GM19351 (cell line): ENCODE measurements around the gene PTPN11.
"Not testable (repeated sequence)": the region's sequence is repeated elsewhere in the genome, so short reads cannot be mapped to it uniquely, and the experiment has no call there.

Experiments
- ATAC-seq: cut with Tn5 transposase; IDR thresholded peaks from one replicate; pipeline ENCODE4 v1.9.1; 2021; ENCODE audit warnings: mild to moderate bottlenecking, moderate library complexity; ENCODE audit not compliant: unreplicated experiment

PTPN11 gene

DNA sequence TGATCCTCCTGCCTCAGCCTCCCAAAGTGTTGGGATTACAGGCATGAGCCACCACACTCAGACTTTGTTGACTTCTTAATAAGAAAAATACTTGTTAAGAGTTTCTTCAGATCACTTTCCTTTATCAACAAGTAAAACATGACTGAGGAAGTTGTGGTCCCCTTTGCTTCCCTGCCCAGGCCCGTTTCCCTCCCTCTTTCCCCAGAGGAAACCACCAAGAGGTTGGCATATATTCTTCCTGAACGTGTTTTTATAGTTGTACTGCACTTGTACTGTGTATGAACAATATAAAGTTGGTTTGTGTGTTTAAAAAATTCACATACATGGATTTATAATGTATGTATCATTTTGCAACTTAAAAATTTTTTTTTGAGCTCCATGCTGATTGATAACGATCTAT, 28.4 kb downstream of the PTPN11 start:
- ATAC-seq: no peak

DNA sequence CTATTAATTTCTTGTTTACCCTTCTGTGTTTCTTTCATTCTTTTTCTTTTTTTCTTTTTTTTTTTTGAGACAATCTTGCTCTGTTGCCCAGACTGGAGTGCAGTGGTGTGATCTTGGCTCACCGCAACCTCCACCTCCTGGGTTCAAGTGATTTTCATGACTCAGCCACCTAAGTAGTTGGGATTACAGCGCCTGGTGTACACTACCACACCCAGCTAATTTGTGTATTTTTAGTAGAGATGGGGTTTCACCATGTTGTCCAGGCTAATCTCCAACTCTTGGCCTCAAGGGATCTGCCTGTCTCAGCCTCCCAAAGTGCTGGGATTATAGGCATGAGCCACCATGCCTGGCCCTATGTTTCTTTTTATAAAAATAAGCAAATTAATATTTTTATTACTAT, 29.4 kb downstream of the PTPN11 start:
- ATAC-seq: not testable (repeated sequence)

DNA sequence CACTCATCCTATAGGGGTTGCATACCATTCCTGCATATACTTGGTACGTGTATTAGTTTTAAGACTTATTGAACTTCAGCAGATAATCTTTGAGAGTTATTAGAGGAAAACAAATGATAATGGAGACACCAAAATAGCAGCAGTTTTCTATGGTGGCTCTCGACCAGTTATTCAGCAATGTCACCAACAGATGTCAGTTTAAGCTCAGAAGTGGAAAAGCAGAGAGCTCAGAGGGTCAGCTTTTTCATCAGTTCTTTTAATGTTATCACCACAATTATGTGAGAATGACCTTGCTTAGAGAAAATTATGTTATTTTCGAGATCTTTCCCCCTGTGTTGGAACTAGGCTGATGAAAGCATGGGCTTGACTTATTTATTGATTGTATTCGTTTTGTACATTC, 32.0 kb downstream of the PTPN11 start:
- ATAC-seq: no peak

DNA sequence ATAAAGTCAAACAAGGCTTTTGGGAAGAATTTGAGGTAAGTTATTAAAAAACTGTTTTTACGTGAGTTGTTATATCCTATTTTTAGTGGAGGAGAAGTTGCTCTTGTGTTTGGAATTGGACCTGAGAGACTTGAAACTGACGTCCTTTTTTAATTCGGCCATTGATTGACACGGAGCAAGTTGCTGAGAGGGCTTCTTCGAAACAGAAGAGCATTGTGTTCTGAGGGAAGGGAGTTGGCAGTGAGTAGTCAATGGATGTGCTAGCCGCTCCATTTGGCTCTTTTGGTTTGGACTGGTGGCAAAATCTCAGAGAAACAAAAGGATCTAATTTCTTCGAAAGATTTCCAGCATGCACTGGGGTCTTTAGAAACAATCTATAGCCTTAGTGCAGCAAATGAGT, 37.3 kb downstream of the PTPN11 start:
- no peak for ATAC-seq

DNA sequence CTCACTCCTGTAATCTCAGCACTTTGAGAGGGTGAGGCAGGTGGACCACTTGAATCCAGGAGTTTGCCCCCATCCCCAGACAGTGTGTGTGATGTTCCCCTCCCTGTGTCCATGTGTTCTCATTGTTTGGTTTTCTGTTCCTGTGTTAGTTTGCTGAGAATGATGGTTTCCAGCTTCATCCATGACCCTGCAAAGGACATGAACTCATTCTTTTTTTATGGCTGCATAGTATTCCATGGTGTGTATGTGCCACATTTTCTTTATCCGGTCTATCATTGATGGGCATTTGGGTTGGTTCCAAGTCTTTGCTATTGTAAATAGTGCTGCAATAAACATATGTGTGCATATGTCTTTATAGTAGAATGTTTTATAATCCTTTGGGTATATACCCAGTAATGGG, 38.4 kb downstream of the PTPN11 start:
- not testable (repeated sequence) for ATAC-seq

DNA sequence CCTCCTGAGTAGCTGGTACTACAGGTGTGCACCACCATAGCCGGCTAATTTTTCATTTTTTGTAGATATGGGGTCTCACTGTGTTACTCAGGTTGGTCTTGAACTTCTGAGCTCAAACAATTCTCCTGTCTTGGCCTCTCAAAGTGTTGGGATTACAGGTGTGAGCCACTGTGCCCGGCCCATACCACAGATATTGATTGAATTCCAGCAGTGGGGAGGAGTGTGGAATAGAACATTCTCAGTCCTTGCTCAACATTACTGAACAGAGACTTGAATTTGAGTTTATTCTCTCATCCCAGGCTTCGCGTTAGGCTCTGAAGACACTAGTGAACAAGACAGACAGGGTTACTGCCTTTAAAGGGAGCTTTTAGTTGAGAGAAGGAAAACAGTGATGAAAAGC, 39.6 kb downstream of the PTPN11 start:
- no peak for ATAC-seq

DNA sequence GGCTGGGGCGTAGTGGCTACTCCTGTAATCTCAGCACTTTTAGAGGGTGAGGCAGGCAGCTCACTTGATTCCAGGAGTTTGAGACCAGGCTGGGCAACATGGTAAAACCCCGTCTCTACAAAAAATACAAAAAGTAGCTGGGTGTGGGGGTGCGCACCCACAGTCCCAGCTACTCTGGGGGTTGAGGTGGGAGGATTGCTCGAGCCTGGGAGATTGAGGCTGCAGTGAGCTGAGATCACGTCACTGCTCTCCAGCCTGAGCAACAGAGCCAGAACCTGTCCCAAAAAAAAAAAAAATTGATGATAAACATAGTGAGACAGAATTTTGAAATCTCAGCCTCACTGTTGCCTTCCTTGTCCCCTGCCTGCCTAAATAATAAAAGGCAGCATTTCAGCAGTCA, 40.0 kb downstream of the PTPN11 start:
- ATAC-seq: no peak

DNA sequence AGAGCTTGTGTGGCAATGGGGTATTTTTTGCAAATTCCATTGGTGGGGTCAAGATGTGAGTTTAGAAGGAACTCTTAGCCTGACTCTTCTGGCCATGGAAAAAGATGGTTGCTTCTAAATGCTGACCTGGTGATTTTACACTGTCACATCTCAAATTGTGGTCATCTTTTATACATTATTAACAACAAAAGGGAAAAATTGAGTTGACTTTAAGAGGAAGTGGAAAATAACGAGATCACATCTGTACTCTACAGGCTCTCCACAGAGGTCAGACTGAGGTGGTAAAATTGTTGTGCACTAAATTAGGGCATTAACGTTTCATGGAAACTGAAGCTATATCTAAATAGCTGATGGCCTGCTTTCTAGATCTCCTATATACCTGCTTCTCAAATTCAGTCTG, 44.7 kb downstream of the PTPN11 start:
- no peak for ATAC-seq

DNA sequence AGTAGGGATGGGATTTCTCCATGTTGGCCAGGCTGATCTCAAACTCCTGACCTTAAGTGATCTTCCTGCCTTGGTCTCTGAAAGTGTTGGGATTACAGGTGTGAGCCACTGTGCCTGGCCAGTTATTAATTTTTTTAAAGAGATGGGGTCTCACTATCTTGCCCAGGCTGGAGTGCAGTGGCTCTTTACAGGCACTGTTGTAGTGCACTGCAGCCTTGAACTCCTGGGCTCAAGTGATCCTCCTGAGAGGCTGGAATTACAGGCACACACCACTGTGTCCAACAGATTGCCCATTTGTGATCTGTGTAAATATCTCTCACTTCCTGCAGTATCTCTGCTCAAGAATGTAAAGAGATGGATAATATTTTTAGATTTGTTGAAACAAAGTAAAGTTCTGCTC, 45.9 kb downstream of the PTPN11 start:
- no peak for ATAC-seq

DNA sequence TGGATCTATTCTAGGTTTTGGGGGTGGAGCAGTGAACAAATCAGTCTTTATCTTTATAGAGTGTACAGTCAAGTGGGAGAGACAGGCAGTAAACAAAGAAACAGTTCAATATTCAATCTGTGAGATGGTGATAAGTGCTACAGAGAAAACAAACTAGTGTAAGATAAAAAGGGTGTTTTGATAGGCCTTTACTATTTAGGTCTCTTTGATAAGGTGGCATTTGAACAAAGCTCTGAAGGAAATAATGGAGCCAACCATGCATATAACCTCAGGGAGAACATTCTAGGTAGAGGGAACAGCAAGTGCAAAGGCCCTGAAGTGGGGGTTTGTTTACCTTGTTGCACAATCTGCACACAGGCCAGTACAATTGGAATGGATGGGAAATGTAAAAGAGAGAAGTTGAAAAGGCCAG, 47.3 kb downstream of the PTPN11 start:
- ATAC-seq: no peak

DNA sequence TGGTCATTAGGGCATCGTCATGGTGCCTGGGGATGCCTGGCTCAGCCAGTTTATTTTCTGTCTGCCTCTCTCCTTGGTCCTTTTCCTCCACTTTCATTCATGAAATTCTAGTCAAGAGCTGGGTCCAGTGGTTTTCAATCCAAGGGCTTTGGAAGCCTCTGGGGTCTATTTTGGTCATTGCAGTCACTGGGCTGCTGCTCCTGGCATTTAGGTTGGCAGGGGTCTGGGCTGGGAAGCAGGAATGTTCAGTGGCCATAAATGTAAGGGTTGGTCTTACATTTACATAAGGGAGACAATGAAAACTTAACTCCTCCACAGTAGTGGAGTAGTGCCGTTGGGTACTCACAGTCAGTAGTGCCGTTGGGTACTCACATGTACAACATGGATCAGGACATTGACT, 48.1 kb downstream of the PTPN11 start:
- ATAC-seq: no peak

DNA sequence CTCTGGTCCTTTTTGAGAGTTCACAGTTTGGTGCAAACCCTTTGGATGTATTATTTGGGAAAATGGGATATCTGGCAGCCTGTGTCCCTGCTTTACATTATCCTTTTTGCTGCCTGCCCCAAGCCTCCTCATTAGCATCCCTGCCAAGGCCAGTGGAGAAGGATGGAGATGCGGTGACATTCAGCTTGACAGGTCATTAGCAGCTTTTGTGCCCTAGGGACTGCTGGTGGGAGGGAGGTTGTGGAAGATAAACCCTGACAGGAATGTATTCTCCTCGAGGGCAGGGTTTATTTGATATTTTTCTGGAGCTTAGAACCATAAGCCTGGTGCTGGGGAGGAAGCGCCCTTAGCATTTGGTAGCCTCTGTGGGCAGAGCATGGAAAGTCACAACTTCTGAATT, 49.3 kb downstream of the PTPN11 start:
- ATAC-seq: no peak

DNA sequence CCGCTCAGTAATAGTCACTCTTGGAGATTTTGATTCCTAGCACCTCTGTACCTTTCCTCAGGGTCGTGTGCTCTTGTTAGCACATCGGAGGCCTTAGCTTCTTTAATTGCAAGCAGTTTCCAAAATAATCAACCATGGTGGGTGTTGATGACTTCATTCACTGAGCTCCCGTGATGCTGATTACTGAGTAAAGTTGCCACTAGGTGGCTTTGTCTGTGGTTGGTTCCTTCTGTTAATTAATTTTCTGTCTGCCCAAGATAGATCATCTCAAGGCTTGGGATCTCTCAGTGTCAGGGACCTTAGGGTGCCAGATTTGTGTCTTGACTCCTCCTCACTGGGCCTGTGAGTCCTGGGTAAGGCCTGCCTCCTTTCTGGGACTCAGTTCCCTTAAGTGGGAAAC, 54.3 kb downstream of the PTPN11 start:
- no peak for ATAC-seq

DNA sequence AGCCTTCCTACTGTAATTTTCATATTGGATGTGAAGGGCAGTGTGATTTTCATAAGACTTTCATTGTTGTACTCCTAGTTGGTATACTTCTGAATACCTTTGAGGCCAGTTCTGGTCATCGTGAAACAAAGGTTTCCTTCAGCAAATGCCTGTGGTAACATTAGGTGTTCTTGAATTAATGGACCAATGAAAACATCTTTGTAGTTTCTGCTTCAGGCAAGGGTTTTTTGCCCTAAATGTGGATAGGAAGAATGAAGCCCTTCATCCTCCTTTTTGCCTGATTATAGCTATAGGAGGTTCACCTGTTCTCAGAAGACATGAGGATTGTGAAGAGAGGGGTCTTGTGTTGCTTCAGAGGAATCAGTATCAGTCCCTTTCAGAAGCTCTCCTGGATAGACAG, 60.7 kb downstream of the PTPN11 start:
- no peak for ATAC-seq

DNA sequence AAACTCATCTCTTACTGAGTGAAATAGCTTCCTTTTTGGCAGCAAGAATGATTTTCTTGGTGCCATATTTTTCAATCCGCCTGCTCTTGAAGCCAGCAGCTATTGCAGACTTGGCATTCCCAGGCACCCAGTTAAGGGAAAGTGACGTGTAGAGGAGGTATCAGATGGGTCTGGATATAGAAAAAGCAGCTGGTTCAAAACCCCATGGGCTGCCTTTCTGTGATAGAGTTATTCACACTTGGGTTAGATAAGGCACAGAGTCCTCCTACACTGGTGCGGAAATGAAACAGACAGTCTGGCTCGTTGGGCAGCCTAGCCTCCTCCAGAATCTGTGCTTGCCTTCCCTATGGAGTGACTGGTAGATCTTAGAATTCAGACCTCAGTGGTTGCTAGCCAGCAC, 62.2 kb downstream of the PTPN11 start:
- ATAC-seq: no peak

DNA sequence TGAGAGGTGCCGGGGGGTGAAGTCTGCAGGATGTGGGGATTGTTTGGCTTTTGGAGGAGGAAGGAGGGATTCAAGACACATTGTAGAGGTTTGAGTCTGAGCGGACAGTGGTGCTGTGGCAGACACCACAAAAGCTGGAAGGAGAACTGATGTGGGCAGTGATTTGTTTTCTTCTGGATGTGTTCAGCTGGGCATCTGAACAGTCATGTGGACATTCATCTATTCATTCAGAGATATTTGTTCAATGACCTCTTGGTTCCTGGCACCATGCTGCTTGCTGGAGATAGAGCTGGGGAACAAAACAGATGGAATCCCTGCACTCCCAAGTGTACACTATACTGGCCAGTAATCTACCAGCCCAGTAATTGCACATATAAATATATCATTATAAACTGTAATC, 64.0 kb downstream of the PTPN11 start:
- ATAC-seq: no peak

DNA sequence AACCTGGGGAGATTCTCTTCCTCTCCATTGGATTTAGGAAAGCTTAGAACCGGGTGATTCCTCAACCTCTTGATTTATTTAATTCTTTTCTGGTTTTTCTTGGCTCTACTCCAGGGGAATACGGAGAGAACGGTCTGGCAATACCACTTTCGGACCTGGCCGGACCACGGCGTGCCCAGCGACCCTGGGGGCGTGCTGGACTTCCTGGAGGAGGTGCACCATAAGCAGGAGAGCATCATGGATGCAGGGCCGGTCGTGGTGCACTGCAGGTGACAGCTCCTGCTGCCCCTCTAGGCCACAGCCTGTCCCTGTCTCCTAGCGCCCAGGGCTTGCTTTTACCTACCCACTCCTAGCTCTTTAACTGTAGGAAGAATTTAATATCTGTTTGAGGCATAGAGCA, 67.6 kb downstream of the PTPN11 start:
- no peak for ATAC-seq

DNA sequence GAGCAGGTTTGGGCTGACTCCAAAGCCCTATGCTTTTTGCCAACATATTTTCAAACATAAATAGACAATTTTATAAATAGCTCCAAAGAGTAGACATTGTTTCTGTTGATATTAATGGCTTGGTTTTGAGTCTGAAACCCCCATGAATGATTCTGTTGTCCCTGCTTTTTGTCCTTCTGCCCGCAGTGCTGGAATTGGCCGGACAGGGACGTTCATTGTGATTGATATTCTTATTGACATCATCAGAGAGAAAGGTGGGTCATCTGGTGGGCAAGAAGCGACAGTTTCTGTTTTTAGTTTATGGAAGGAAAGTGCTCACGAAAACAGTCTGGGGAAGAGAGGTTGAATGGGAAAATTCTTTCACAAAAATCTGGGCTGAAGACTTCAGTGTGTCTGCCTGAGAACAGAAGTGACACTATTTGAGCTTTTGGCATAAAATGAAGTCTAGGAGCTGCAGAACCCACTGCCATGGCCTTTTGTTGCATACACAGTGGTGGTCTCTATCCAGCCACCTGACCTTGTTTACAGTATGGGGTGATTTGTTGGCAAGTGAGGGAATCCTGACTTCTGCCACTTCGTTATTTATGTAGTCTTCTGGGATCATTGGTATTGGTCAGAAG, 69.6 kb downstream of the PTPN11 start:
- no peak for ATAC-seq

DNA sequence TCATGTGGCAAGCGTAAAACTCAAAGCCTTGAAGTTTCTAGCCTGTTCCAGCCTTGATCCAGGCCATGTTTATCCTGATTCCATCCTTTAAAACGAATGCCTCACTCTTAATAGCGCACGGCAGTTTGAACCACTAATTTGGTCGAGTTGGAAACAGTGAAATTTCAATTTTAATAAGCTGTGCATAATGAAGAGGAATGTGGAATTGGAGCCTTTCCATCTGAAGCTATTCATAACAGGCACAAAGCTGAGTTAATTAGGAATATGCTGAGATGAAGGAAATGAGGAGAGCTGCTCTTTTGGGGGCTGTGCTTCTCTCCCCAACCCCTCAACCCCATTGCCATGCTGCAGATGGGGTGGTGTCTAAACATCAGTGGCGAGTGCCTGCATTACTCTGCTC, 70.7 kb downstream of the PTPN11 start:
- ATAC-seq: no peak

DNA sequence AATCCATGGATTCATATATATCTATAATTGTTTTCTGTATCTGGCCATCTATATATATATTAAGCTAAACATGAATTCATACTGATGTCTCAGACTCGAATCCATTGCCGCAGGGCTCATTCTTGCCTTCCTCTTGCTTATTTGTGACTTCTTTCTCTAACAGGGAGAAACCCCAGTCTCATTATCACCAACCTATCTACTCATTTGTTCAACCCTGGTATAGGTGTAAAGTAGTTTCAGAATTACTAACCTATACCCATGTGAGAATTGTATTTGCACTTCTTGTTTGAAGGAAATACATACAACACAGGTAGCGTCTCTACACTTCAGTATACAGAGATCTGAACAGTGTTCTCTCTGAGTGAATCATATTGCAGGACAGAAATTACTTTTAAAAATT, 77.7 kb downstream of the PTPN11 start:
- ATAC-seq: peak; percentile 91

DNA sequence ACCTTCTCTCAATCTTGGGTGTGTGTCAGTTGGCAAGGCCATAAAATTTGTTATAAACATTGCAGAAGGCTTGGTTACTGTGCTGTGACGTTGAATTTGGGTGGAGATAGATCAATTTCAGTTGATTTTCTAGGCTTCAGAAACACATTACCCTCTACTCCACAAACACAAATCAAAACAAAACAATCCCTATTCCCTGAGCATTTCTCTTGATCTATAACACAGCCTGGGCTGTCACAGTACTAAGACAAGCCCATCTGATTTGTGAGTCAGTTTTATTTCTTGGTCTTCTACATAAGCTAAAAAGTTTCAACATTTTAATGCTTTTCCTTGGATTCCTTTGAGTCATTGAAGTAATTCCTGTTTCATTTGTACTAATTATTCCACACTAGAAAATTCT, 79.8 kb downstream of the PTPN11 start:
- ATAC-seq: no peak

DNA sequence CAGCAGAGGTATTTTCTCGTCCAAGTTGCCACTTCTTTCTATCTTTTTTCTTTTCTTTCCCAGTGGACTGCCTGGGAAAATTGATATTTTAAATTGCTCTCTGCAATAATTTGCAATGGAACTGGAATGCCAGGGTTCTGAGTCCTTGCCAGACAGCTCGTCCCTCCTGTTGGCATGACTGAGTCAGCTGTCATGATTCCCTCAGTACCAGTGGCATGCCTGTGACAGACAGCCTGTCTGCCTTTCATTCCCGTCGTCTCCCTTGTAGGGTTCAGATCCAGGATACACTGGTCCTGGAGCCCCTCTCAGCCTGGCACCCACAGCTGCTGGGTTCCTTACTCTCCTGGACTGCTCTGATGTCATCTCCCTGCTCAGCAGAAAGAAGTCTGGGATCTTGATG, 84.8 kb downstream of the PTPN11 start:
- ATAC-seq: no peak

DNA sequence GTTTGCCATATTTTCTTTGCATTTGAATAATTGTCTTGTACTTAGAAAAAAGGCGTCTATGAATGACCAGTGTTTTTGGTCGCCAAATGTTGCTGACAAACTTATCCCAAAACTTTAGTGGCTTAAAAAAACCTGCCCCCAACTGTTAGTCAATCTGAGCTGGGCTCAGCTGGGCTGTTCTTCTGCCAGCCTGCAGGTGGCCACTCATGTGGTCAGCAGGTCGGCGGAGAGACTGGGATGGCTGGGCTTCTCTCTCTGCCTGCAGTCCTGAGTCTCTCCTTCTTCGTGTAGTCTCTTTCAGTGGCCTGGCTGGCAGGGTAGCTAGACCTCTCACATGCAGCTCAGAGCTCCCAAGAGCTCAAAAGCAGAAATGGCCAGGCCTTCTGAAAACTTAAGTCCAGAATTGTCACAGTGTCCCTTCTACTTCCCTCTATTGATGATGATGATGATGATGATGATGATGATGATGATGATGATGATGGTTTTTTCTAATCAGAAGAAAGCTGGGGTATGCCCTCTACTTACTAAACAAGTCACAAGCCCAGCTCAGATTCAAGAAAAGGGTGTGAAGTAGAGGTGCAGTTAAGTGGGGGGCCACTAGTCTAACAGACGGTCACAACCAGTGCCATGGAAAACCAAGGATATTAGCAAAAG, 87.9 kb downstream of the PTPN11 start:
- no peak for ATAC-seq
